NCI-H2081 (cell line): ENCODE results near the gene APBA2.
A peak's percentile ranks its signal among the peaks of the same experiment; 100 is the strongest.

ENCODE experiments used
- DNase-seq, 2 experiments: peaks; one replicate each; lab custom pipeline; 2025; lab: John Stamatoyannopoulos, UW

APBA2 gene

GRCh38 chr15:28983432-28984311 lies 97.9 kb downstream of the APBA2 start:
- no peak for DNase-seq

- no peak for DNase-seq
Measured at GRCh38 chr15:28984421-28985315, 98.9 kb downstream of the APBA2 start.

- no peak for DNase-seq
Measured at GRCh38 chr15:28985316-28985645, 99.5 kb downstream of the APBA2 start.

- DNase-seq, result no peak
Measured at GRCh38 chr15:28985691-28986090, 99.9 kb downstream of the APBA2 start.

- peak in 1 of 2 experiments; percentile 3 for DNase-seq
Measured at GRCh38 chr15:28986108-28986507, 100.3 kb downstream of the APBA2 start.

GRCh38 chr15:28986726-28987125 lies 101.0 kb downstream of the APBA2 start:
- no peak for DNase-seq

- DNase-seq, result no peak
Measured at GRCh38 chr15:28987337-28987736, 101.6 kb downstream of the APBA2 start.

GRCh38 chr15:28989239-28989830 lies 103.6 kb downstream of the APBA2 start:
- no peak for DNase-seq

- DNase-seq, result no peak
Measured at GRCh38 chr15:28989896-28990295, 104.1 kb downstream of the APBA2 start.

GRCh38 chr15:28990390-28990789 lies 104.6 kb downstream of the APBA2 start:
- no peak for DNase-seq

GRCh38 chr15:28991236-28992171 lies 105.7 kb downstream of the APBA2 start:
- DNase-seq, result no peak

- no peak for DNase-seq
Measured at GRCh38 chr15:28992336-28992864, 106.6 kb downstream of the APBA2 start.

- DNase-seq, result no peak
Measured at GRCh38 chr15:28993051-28993719, 107.4 kb downstream of the APBA2 start.

GRCh38 chr15:28993720-28994053 lies 107.9 kb downstream of the APBA2 start:
- DNase-seq, result no peak

GRCh38 chr15:28994142-28994830 lies 108.5 kb downstream of the APBA2 start:
- DNase-seq, result no peak

GRCh38 chr15:28994831-28995596 lies 109.2 kb downstream of the APBA2 start:
- no peak for DNase-seq

GRCh38 chr15:28995705-28996104 lies 109.9 kb downstream of the APBA2 start:
- DNase-seq, result no peak

- no peak for DNase-seq
Measured at GRCh38 chr15:28996289-28996688, 110.5 kb downstream of the APBA2 start.

- DNase-seq, result no peak
Measured at GRCh38 chr15:28996953-28997352, 111.2 kb downstream of the APBA2 start.
